K562 (cell line): ENCODE measurements around the gene KLK1. TPM values are rescaled to one million over a fixed set of nuclear protein-coding genes. Genes with fewer than 3 reads are reported as not detected.

Source experiments
- ATF3 ChIP-seq, 2 experiments: fragments of 450-650 bp in 1 of 2; sonication (generic) in 1 of 2; formaldehyde crosslinking in 1 of 2; IDR thresholded peaks in 1 of 2; conservative IDR thresholded peaks in 1 of 2; 2 replicates each; pipeline versions ENCODE4 v1.6.1 to v1.8.1; 2016 to 2023; ENCODE audit warnings: mild to moderate bottlenecking in 2 of 2, moderate library complexity in 2 of 2, inconsistent platforms in 1 of 2, missing genetic modification reagents in 1 of 2
- FOXA3 ChIP-seq, 2 experiments: fragments of 450-650 bp in 1 of 2; sonication (generic) in 1 of 2; formaldehyde crosslinking; IDR thresholded peaks in 1 of 2; conservative IDR thresholded peaks in 1 of 2; 2 replicates each; pipeline versions ENCODE4 v1.4.0 to v1.8.0; 2020 to 2022; ENCODE audit warnings: mild to moderate bottlenecking in 2 of 2, missing genetic modification reagents in 1 of 2
- MAFK ChIP-seq: IDR thresholded peaks from 2 replicates; pipeline ENCODE4 v1.6.1; 2011; ENCODE audit warnings: low read length, improper control_type of control experiment
- MEF2D ChIP-seq: conservative IDR thresholded peaks from 2 replicates; pipeline ENCODE4 v1.6.1; 2016; ENCODE audit warnings: low read depth, missing genetic modification characterization, missing compliant biosample characterization
- MXD1 ChIP-seq: fragments of 250-450 bp; sonication (Bioruptor Pico); IDR thresholded peaks from 2 replicates; pipeline ENCODE4 v1.8.0; 2021; ENCODE audit warnings: borderline replicate concordance, mild to moderate bottlenecking, moderate library complexity; ENCODE audit not compliant: poor library complexity, severe bottlenecking
- PYGO2 ChIP-seq: fragments of 450-650 bp; IDR thresholded peaks from 2 replicates; pipeline ENCODE4 v1.6.1; 2016; ENCODE audit warnings: mild to moderate bottlenecking, missing genetic modification characterization, moderate library complexity, missing compliant biosample characterization
- RBM22 ChIP-seq: fragments of 200-400 bp; formaldehyde crosslinking; IDR thresholded peaks from 2 replicates; pipeline ENCODE4 v1.6.1; 2018; ENCODE audit warnings: low read length, low read depth; ENCODE audit not compliant: poor library complexity, severe bottlenecking
- SP1 ChIP-seq: sonication (generic); formaldehyde crosslinking; IDR thresholded peaks from 2 replicates; pipeline ENCODE4 v1.8.1; 2022; ENCODE audit warnings: mild to moderate bottlenecking, missing genetic modification reagents
- TBL1XR1 ChIP-seq, 2 experiments: IDR thresholded peaks; 2 replicates each; pipeline ENCODE4 v1.6.1; 2012; ENCODE audit warnings: improper control_type of control experiment in 2 of 2, low read length in 2 of 2, mild to moderate bottlenecking in 1 of 2
- XRCC4 ChIP-seq: IDR thresholded peaks from one replicate; pipeline ENCODE4 v1.6.1; 2011; ENCODE audit not compliant: insufficient read depth, insufficient read length; ENCODE audit errors: extremely low read depth
- ZNF511 ChIP-seq: sonication (generic); formaldehyde crosslinking; IDR thresholded peaks from 2 replicates; pipeline ENCODE4 v1.8.0; 2022; ENCODE audit warnings: mild to moderate bottlenecking, missing genetic modification reagents
- polyA plus RNA-seq, 8 experiments: library from polyadenylated mRNA; depleted of rRNA in 4 of 8; stranded (reverse) in 5 of 8; unstranded in 3 of 8; fragments of >200 nt; fragmentation: Nextera tagmentation in 2 of 8; fragmentation: Illumina TruSeq in 1 of 8; extraction: Ambion mirVana in 2 of 8; extraction: Trizol in 1 of 8; gene quantifications; 2 replicates each; pipeline versions ENCODE4 v1.2.1 to v1.2.3, GENCODE V29; 2011 to 2014; ENCODE audit warnings: inconsistent platforms in 1 of 8, missing spikeins in 1 of 8
- total RNA-seq, 7 experiments: library from RNA; depleted of rRNA in 6 of 7; stranded (reverse); fragments of >200 nt in 6 of 7; fragmentation: Illumina TruSeq in 2 of 7; extraction: Trizol in 2 of 7; gene quantifications; 2 replicates each; pipeline versions ENCODE4 v1.2.1 to v1.2.3, GENCODE V29; 2011 to 2021; ENCODE audit warnings: low replicate concordance in 1 of 7
- TF ChIP-seq, protein P1 (sequence below): IDR thresholded peaks from 2 replicates; pipeline ENCODE4 v1.6.1; 2012; ENCODE audit warnings: low read depth, low read length, improper control_type of control experiment, borderline replicate concordance
- TF ChIP-seq, protein P2 (sequence below): sonication (generic); formaldehyde crosslinking; IDR thresholded peaks from 2 replicates; pipeline ENCODE4 v1.8.1; 2023; ENCODE audit warnings: mild to moderate bottlenecking, missing genetic modification reagents
- TF ChIP-seq, protein P3 (sequence below): fragments of 150-350 bp; conservative IDR thresholded peaks from 2 replicates; pipeline ENCODE4 v1.6.1; 2014; ENCODE audit warnings: low read length

The KLK1 gene
- total and polyA plus RNA-seq, 9 of the 15 experiments (the other 6 are each of a cell fraction or from before 2014, with no cell fraction given): 0.87 to 15.4 (median 9.1) TPM

DNA sequence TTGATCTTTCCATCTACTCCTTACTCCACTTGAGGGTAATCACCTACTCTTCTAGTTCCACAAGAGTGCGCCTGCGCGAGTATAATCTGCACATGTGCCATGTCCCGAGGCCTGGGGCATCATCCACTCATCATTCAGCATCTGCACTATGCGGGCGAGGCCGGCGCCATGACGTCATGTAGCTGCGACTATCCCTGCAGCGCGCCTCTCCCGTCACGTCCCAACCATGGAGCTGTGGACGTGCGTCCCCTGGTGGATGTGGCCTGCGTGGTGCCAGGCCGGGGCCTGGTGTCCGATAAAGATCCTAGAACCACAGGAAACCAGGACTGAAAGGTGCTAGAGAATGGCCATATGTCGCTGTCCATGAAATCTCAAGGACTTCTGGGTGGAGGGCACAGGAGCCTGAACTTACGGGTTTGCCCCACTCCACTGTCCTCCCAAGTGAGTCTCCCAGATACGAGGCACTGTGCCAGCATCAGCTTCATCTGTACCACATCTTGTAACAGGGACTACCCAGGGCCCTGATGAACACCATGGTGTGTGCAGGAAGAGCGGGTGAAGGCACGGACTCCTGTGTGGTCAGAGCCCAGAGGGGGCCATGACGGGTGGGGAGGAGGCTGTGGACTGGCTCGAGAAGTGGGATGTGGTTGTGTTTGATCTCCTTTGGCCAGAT, 47.0 kb upstream of the KLK1 start (continued):
- TF ChIP-seq, protein P1, sequence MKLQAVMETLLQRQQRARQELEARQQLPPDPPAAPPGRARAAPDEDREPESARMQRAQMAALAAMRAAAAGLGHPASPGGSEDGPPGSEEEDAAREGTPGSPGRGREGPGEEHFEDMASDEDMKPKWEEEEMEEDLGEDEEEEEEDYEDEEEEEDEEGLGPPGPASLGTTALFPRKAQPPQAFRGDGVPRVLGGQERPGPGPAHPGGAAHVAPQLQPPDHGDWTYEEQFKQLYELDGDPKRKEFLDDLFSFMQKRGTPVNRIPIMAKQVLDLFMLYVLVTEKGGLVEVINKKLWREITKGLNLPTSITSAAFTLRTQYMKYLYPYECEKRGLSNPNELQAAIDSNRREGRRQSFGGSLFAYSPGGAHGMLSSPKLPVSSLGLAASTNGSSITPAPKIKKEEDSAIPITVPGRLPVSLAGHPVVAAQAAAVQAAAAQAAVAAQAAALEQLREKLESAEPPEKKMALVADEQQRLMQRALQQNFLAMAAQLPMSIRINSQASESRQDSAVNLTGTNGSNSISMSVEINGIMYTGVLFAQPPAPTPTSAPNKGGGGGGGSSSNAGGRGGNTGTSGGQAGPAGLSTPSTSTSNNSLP: peak; percentile 25; the same call in 1 of the 2 replicates
- peak in 1 of 2 experiments; percentile 93; a peak in 2 of 4 replicates for TF ChIP-seq TBL1XR1 (IDR thresholded peaks at IDR 0.05; ENCODE audit: low read length in 2 of 2)
- no peak for TF ChIP-seq XRCC4
- peak; percentile 79 for TF ChIP-seq ZNF511 (CRISPR knock-in tag)
- TF ChIP-seq, protein P2, sequence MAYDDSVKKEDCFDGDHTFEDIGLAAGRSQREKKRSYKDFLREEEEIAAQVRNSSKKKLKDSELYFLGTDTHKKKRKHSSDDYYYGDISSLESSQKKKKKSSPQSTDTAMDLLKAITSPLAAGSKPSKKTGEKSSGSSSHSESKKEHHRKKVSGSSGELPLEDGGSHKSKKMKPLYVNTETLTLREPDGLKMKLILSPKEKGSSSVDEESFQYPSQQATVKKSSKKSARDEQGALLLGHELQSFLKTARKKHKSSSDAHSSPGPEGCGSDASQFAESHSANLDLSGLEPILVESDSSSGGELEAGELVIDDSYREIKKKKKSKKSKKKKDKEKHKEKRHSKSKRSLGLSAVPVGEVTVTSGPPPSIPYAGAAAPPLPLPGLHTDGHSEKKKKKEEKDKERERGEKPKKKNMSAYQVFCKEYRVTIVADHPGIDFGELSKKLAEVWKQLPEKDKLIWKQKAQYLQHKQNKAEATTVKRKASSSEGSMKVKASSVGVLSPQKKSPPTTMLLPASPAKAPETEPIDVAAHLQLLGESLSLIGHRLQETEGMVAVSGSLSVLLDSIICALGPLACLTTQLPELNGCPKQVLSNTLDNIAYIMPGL (CRISPR knock-in tag): peak; percentile 85; the same call in 1 of the 2 replicates
- TF ChIP-seq MAFK: no peak
- no peak for TF ChIP-seq PYGO2 (tag)
- TF ChIP-seq MXD1 (CRISPR knock-in tag): no peak
- no peak for TF ChIP-seq RBM22
- TF ChIP-seq FOXA3 (CRISPR knock-in tag; conservative IDR thresholded peaks at IDR 0.05 in 1 of 2, IDR thresholded peaks at IDR 0.05 in 1 of 2): no peak
- TF ChIP-seq MEF2D (tag): peak; percentile 14; the same call in 1 of the 2 replicates
- TF ChIP-seq, protein P3, sequence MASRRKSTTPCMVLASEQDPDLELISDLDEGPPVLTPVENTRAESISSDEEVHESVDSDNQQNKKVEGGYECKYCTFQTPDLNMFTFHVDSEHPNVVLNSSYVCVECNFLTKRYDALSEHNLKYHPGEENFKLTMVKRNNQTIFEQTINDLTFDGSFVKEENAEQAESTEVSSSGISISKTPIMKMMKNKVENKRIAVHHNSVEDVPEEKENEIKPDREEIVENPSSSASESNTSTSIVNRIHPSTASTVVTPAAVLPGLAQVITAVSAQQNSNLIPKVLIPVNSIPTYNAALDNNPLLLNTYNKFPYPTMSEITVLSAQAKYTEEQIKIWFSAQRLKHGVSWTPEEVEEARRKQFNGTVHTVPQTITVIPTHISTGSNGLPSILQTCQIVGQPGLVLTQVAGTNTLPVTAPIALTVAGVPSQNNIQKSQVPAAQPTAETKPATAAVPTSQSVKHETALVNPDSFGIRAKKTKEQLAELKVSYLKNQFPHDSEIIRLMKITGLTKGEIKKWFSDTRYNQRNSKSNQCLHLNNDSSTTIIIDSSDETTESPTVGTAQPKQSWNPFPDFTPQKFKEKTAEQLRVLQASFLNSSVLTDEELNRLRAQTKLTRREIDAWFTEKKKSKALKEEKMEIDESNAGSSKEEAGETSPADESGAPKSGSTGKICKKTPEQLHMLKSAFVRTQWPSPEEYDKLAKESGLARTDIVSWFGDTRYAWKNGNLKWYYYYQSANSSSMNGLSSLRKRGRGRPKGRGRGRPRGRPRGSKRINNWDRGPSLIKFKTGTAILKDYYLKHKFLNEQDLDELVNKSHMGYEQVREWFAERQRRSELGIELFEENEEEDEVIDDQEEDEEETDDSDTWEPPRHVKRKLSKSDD: 0 out of 2 replicates have a peak, but pooled peaks have one; percentile 41
- TF ChIP-seq ATF3 (IDR thresholded peaks at IDR 0.05): peak; percentile 98
- peak; percentile 85 for TF ChIP-seq ATF3 (CRISPR knock-in tag; conservative IDR thresholded peaks at IDR 0.05)
- peak; percentile 88 for TF ChIP-seq SP1 (CRISPR knock-in tag)
